HEK293 (cell line): ENCODE data around the gene RSPO1.

Experiments
- CTCF ChIA-PET: fragments of 350-600 bp; formaldehyde crosslinking; extraction: SDS; loops from one replicate; lab custom pipeline; 2021; ENCODE audit warnings: antibody characterized with exemption; lab: Yijun Ruan, JAX
- POLR2A ChIA-PET: fragments of 300-600 bp; formaldehyde crosslinking; extraction: SDS; loops from one replicate; lab custom pipeline; 2020; ENCODE audit warnings: antibody characterized with exemption, inconsistent platforms; lab: Yijun Ruan, JAX
- H3K27ac ChIP-seq: fragments of 200-500 bp; sonication (Bioruptor generic); 2 replicates; pipeline ENCODE4 v1.5.1; 2014; ENCODE audit warnings: low read depth, low read length, control low read depth, inconsistent platforms; ENCODE audit errors: extremely low read depth
- H3K36me3 ChIP-seq, 2 experiments: fragments of 200-500 bp in 1 of 2; sonication (Bioruptor generic) in 1 of 2; 1 replicate in 1 of 2; 2 replicates in 1 of 2; pipeline ENCODE4 v1.5.1; 2014 to 2017; ENCODE audit warnings: inconsistent platforms in 2 of 2, low read length in 2 of 2; ENCODE audit not compliant: control insufficient read depth in 2 of 2, insufficient read depth in 1 of 2
- H3K4me1 ChIP-seq: fragments of 200-500 bp; sonication (Bioruptor generic); 2 replicates; pipeline ENCODE4 v1.5.1; 2014; ENCODE audit warnings: mild to moderate bottlenecking, low read length, inconsistent platforms; ENCODE audit not compliant: control insufficient read depth, insufficient read depth
- H3K4me3 ChIP-seq: 2 replicates; pipeline ENCODE4 v1.5.1; 2011; ENCODE audit warnings: low read depth, mild to moderate bottlenecking, control low read depth, low read length, moderate library complexity
- H3K9me3 ChIP-seq: fragments of 200-500 bp; sonication (Bioruptor generic); 2 replicates; pipeline ENCODE4 v1.5.1; 2014; ENCODE audit warnings: low read depth, low read length, inconsistent platforms; ENCODE audit not compliant: control insufficient read depth, insufficient read depth
- CTCF ChIP-seq: fragments of 450-650 bp; formaldehyde crosslinking; IDR thresholded peaks from 2 replicates; pipeline ENCODE4 v1.5.1; 2016; ENCODE audit warnings: missing biosample characterization, missing genetic modification characterization
- FEZF1 ChIP-seq: fragments of 450-650 bp; formaldehyde crosslinking; IDR thresholded peaks from 2 replicates; pipeline ENCODE4 v1.5.1; 2016; ENCODE audit warnings: missing biosample characterization, missing genetic modification characterization
- GLIS1 ChIP-seq: fragments of 450-650 bp; formaldehyde crosslinking; IDR thresholded peaks from 2 replicates; pipeline ENCODE4 v1.5.1; 2016; ENCODE audit warnings: missing biosample characterization, missing genetic modification characterization
- KLF7 ChIP-seq: fragments of 450-650 bp; formaldehyde crosslinking; IDR thresholded peaks from 2 replicates; pipeline ENCODE4 v1.5.1; 2016; ENCODE audit warnings: missing biosample characterization, missing genetic modification characterization, borderline replicate concordance
- PATZ1 ChIP-seq: fragments of 450-650 bp; formaldehyde crosslinking; IDR thresholded peaks from 2 replicates; pipeline ENCODE4 v1.5.1; 2016; ENCODE audit warnings: missing biosample characterization, missing genetic modification characterization
- PRDM4 ChIP-seq: fragments of 450-650 bp; formaldehyde crosslinking; IDR thresholded peaks from 2 replicates; pipeline ENCODE4 v1.5.1; 2017; ENCODE audit warnings: missing biosample characterization, missing genetic modification characterization
- PRDM6 ChIP-seq: fragments of 450-650 bp; formaldehyde crosslinking; IDR thresholded peaks from 2 replicates; pipeline ENCODE4 v1.5.1; 2017; ENCODE audit warnings: missing biosample characterization, missing genetic modification characterization
- TCF7L2 ChIP-seq: IDR thresholded peaks from 2 replicates; pipeline ENCODE4 v1.6.1; 2011; ENCODE audit warnings: low read depth, mild to moderate bottlenecking, inconsistent platforms, low read length, moderate library complexity, borderline replicate concordance
- ZBTB17 ChIP-seq: fragments of 450-650 bp; formaldehyde crosslinking; IDR thresholded peaks from 2 replicates; pipeline ENCODE4 v1.5.1; 2016; ENCODE audit warnings: missing biosample characterization, missing genetic modification characterization
- ZFP41 ChIP-seq: fragments of 450-650 bp; formaldehyde crosslinking; IDR thresholded peaks from 2 replicates; pipeline ENCODE4 v1.5.1; 2016; ENCODE audit warnings: missing biosample characterization, missing genetic modification characterization, borderline replicate concordance
- ZIC2 ChIP-seq: fragments of 450-650 bp; formaldehyde crosslinking; IDR thresholded peaks from 2 replicates; pipeline ENCODE4 v1.5.1; 2016; ENCODE audit warnings: missing biosample characterization, missing genetic modification characterization
- ZNF121 ChIP-seq: fragments of 450-650 bp; formaldehyde crosslinking; IDR thresholded peaks from 2 replicates; pipeline ENCODE4 v1.5.1; 2016; ENCODE audit warnings: missing biosample characterization, missing genetic modification characterization
- ZNF184 ChIP-seq: fragments of 450-650 bp; IDR thresholded peaks from 2 replicates; pipeline ENCODE4 v1.5.1; 2018; ENCODE audit warnings: missing biosample characterization, mild to moderate bottlenecking, missing genetic modification characterization
- ZNF394 ChIP-seq: fragments of 450-650 bp; formaldehyde crosslinking; IDR thresholded peaks from 2 replicates; pipeline ENCODE4 v1.5.1; 2016; ENCODE audit warnings: missing biosample characterization, missing genetic modification characterization, mild to moderate bottlenecking, moderate library complexity, borderline replicate concordance
- ZNF404 ChIP-seq: fragments of 450-650 bp; formaldehyde crosslinking; IDR thresholded peaks from 2 replicates; pipeline ENCODE4 v1.5.1; 2017; ENCODE audit warnings: missing biosample characterization, missing genetic modification characterization
- ZNF558 ChIP-seq: fragments of 450-650 bp; formaldehyde crosslinking; IDR thresholded peaks from 2 replicates; pipeline ENCODE4 v1.5.1; 2016; ENCODE audit warnings: missing biosample characterization, missing genetic modification characterization
- ZXDB ChIP-seq: fragments of 450-650 bp; formaldehyde crosslinking; IDR thresholded peaks from 2 replicates; pipeline ENCODE4 v1.5.1; 2016; ENCODE audit warnings: missing biosample characterization, missing genetic modification characterization

The RSPO1 gene

GRCh38 chr1:37663426-37664000 lies 28.8 kb upstream of the RSPO1 start:
- Histone ChIP-seq H3K4me3 (no peak overlapping the region), H3K27ac (no peak overlapping the region), H3K4me1 (no peaks in the 10 kb centered on the region), H3K36me3 (no peaks in the 10 kb centered on the region), H3K9me3 (no peaks in the 10 kb centered on the region)
- POLR2A ChIA-PET = no interaction called here
- CTCF ChIA-PET = interaction anchor here (1.1 to 1.5 kb wide), 2 partner anchors 19 to 60 kb away, joined by 4 read pairs; no protein-coding TSS in a partner anchor
- TF ChIP-seq ZIC2 = peak; percentile 97
- no peak for TF ChIP-seq PRDM4
- TF ChIP-seq GLIS1 (tag by site-specific recombination) = peak; percentile 75
- no peak for TF ChIP-seq ZNF184

- Histone ChIP-seq H3K27ac (no peak overlapping the region), H3K4me1 (no peaks in the 10 kb centered on the region), H3K4me3 (no peak overlapping the region), H3K9me3 (no peaks in the 10 kb centered on the region), H3K36me3 (no peaks in the 10 kb centered on the region)
- TF ChIP-seq KLF7 (tag by site-specific recombination) (no peak), PATZ1 (tag by site-specific recombination) (no peak), ZNF121 (no peak), PRDM6 (tag by site-specific recombination) (no peak), FEZF1 (tag by site-specific recombination) (no peak)
- ChIA-PET POLR2A (interaction anchor here (0.8 kb wide), 1 partner anchor 30 kb away, joined by 3 read pairs; the partner anchor contains the start of gene CDCA8), CTCF (interaction anchor here (0.5 to 1.5 kb wide), 5 partner anchors 8 to 1947 kb away, joined by 3 to 7 read pairs (median 4); no protein-coding TSS in a partner anchor)
These were observed 27.5 kb upstream of the RSPO1 start for GRCh38 chr1:37662031-37662755.

GRCh38 chr1:37661401-37661800 lies 26.7 kb upstream of the RSPO1 start:
- Histone ChIP-seq H3K36me3 (no peaks in the 10 kb centered on the region), H3K9me3 (no peaks in the 10 kb centered on the region), H3K27ac (no peak overlapping the region), H3K4me1 (no peaks in the 10 kb centered on the region), H3K4me3 (no peak overlapping the region)
- CTCF ChIA-PET = interaction anchor here (0.6 kb wide), 1 partner anchor 210 kb away, joined by 3 read pairs; no protein-coding TSS in a partner anchor
- TF ChIP-seq CTCF (tag by site-specific recombination) (no peak), ZXDB (tag by site-specific recombination) (no peak), ZNF394 (tag by site-specific recombination) (no peak), ZFP41 (tag by site-specific recombination) (no peak), ZNF558 (no peak), ZNF404 (tag by site-specific recombination) (no peak), TCF7L2 (no peak), ZBTB17 (tag by site-specific recombination) (peak; percentile 32; the same call in 1 of the 2 replicates)
- POLR2A ChIA-PET = no interaction called here
